ENCODE data around the gene MAP3K7CL. TPM values are rescaled to one million over a fixed set of nuclear protein-coding genes. Genes with fewer than 3 reads are reported as not detected.

The MAP3K7CL gene
- total and polyA plus RNA-seq, 2 of the 8 experiments (the other 6 are each of a cell fraction or from before 2014, with no cell fraction given) = not detected

DNA sequence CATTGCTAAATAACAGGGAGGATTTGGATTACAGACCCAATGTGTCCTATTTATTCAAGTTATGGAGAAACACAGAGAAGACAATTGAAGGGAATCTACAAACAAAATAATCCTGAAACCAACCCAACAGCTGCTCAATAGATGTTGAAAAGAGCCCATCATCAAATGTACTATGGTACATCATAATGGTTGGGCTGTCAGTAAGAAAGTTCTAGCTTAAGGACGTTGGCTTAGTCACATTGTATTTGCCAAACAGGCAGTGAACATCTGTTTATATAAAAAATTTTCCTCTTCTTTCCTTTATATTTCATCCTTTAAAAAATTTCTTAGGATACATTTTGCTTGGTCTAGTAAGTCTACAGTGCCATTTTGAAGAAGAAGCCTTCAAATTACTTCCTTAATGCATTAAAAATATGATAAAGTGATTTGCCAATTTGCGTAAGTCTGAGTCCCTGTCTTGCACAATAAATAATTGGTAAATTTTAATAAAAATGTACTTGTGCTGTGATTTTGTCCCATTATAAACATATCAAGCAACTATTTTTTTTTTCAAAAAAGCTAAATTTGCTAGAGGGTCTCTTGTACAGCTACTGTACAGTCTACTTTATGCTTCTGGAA, 14.4 kb downstream of the MAP3K7CL start (continued):
- TF ChIP-seq RAD21 (IDR thresholded peaks at IDR 0.05 in 1 of 2, conservative IDR thresholded peaks at IDR 0.05 in 1 of 2; ENCODE audit: low read depth in 2 of 2, low read length in 2 of 2) (no peak), SRF (IDR thresholded peaks at IDR 0.05; ENCODE audit: low read depth, low read length) (no peak), ZNF274 (IDR thresholded peaks at IDR 0.05; ENCODE audit: borderline replicate concordance, extremely low read depth, low read length) (no peak)
